Measurements from ENCODE around the gene FMN2.

DNA sequence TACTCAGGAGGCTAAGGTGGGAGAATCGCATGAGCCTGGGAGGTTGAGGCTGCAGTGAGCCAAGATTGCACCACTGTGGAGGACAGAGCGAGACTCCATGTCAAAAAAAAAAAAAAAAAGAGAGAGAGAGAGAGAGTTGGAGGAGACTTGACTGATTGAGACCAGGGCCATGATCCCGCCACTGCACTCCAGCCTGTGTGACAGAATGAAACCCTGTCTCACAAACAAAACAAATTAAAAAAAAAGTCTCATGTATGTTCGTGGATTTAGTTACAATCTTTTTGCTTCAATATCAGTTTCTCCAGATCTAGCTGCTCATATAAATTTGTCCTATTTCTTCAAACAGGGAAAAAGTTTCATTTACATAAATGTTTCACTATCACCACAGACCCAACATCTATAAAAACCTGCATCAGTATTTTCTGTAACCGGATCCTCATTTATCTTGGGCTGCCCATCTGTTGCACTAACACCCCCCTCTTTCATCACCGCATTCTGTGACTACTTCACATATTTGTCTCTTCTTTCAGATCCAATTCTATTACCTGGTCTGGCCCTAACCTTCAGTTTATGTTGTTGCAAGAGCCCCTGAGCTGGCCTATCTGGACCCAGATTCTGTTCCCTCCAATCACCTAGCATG lies 393.2 kb downstream of the FMN2 start:
- no peak for TF ChIP-seq PATZ1 (CRISPR knock-in tag; IDR thresholded peaks at IDR 0.05; ENCODE audit: borderline replicate concordance)
- TF ChIP-seq ARNTL (CRISPR knock-in tag; IDR thresholded peaks at IDR 0.05; ENCODE audit: borderline replicate concordance, low read depth), result no peak
- TF ChIP-seq, protein P1, sequence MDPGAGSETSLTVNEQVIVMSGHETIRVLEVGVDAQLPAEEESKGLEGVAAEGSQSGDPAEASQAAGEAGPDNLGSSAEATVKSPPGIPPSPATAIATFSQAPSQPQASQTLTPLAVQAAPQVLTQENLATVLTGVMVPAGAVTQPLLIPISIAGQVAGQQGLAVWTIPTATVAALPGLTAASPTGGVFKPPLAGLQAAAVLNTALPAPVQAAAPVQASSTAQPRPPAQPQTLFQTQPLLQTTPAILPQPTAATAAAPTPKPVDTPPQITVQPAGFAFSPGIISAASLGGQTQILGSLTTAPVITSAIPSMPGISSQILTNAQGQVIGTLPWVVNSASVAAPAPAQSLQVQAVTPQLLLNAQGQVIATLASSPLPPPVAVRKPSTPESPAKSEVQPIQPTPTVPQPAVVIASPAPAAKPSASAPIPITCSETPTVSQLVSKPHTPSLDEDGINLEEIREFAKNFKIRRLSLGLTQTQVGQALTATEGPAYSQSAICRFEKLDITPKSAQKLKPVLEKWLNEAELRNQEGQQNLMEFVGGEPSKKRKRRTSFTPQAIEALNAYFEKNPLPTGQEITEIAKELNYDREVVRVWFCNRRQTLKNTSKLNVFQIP (CRISPR knock-in tag; IDR thresholded peaks at IDR 0.05; ENCODE audit: borderline replicate concordance, low read depth), result no peak
- TF ChIP-seq, protein P2, sequence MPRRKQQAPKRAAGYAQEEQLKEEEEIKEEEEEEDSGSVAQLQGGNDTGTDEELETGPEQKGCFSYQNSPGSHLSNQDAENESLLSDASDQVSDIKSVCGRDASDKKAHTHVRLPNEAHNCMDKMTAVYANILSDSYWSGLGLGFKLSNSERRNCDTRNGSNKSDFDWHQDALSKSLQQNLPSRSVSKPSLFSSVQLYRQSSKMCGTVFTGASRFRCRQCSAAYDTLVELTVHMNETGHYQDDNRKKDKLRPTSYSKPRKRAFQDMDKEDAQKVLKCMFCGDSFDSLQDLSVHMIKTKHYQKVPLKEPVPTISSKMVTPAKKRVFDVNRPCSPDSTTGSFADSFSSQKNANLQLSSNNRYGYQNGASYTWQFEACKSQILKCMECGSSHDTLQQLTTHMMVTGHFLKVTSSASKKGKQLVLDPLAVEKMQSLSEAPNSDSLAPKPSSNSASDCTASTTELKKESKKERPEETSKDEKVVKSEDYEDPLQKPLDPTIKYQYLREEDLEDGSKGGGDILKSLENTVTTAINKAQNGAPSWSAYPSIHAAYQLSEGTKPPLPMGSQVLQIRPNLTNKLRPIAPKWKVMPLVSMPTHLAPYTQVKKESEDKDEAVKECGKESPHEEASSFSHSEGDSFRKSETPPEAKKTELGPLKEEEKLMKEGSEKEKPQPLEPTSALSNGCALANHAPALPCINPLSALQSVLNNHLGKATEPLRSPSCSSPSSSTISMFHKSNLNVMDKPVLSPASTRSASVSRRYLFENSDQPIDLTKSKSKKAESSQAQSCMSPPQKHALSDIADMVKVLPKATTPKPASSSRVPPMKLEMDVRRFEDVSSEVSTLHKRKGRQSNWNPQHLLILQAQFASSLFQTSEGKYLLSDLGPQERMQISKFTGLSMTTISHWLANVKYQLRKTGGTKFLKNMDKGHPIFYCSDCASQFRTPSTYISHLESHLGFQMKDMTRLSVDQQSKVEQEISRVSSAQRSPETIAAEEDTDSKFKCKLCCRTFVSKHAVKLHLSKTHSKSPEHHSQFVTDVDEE (CRISPR knock-in tag; IDR thresholded peaks at IDR 0.05), result no peak
- no peak for TF ChIP-seq ESRRG (CRISPR knock-in tag; IDR thresholded peaks at IDR 0.05)
- TF ChIP-seq BACH2 (CRISPR knock-in tag; IDR thresholded peaks at IDR 0.05; ENCODE audit: borderline replicate concordance), result no peak
- TF ChIP-seq, protein P3, sequence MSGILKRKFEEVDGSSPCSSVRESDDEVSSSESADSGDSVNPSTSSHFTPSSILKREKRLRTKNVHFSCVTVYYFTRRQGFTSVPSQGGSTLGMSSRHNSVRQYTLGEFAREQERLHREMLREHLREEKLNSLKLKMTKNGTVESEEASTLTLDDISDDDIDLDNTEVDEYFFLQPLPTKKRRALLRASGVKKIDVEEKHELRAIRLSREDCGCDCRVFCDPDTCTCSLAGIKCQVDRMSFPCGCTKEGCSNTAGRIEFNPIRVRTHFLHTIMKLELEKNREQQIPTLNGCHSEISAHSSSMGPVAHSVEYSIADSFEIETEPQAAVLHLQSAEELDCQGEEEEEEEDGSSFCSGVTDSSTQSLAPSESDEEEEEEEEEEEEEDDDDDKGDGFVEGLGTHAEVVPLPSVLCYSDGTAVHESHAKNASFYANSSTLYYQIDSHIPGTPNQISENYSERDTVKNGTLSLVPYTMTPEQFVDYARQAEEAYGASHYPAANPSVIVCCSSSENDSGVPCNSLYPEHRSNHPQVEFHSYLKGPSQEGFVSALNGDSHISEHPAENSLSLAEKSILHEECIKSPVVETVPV (CRISPR knock-in tag; IDR thresholded peaks at IDR 0.05), result no peak
- TF ChIP-seq ZFP30 (CRISPR knock-in tag; IDR thresholded peaks at IDR 0.05), result no peak
